ENCODE measurements around the gene ACOXL.
"Not testable (repeated sequence)": the region's sequence is repeated elsewhere in the genome, so short reads cannot be mapped to it uniquely, and the experiment has no call there.

Gene ACOXL

DNA sequence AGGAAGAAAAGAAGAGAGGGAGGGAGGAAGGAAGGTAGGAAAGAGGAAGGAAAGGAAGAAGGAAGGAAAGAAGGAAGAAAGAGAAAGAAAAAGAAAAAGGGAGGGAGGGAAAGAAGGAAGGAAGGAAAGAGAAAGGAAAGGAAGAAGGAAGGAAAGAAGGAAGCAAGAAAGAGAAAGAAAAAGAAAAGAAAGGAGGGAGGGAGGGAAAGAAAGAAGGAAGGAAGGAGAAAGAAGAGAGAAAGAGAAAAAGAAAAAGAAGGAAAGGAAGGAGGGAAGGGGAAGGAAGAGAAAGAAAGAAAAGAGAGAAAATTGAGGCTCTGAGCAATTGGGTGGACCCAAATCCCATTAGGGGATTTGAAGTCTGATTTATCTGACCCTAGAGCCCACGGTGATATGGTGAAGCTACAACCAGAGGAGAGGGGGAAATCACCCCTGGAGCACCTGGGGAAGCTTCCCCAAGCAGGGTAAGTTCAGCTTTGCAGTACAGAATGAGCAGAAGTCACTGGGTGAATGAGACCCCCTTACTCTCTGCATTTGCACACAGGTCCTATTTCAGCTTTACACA lies 210.8 kb downstream of the ACOXL start:
- no peak for DNase-seq

- DNase-seq = no peak
These were observed 214.5 kb downstream of the ACOXL start for GRCh38 chr2:110946902-110947301.

DNA sequence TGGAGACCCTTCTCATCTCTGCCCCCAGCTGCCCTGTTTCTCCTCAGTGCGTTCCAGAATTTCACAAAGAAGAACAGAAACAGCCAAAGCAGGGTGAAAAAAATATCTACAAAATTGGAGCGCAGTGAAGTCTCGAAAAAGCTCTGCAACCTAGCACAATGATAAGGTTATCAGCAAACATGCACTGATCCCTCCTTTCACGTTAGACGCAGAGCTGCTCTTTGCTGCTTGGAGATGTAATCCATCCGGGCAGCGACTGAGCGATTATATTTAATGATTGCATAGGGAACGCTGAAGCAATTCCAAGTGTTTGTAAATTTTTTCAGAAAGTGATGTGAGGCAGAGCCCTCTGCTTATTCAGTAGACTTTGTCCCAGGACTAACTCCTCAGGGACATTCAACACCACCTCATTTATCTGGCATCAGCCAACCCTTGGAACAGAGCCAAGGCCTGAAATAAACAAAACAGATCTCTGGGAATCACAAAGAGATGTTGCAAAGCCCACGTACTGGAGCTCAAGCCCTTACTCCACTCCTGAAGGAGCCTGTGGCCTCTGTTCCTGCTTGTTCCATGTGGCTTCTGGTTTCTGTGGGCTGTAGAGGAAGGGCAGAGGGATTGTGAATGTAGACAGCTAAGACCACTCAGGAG lies 215.8 kb downstream of the ACOXL start:
- no peak for DNase-seq

- no peak for DNase-seq
These were observed 217.9 kb downstream of the ACOXL start for GRCh38 chr2:110950281-110950680.

DNA sequence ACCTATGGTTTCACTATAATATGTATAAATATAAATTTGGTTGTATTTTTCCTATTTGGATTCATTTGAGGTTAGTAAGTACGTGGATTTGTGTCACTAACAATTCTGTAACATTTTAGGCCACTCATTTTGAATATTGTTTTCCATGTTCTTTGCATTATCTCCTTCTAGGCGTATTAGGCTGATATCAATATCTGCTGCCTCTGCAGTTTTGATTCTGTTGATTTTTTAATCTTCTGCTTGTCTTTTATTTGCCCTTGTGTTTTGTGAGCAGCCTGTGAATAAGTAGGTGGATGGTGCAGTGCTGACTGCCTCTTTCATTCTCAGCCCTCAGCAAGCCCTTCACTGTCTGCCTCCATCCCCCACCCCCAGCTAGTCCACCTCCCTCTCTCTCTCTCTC lies 222.7 kb downstream of the ACOXL start:
- DNase-seq = no peak

- DNase-seq = no peak
These were observed 223.2 kb downstream of the ACOXL start for GRCh38 chr2:110955556-110955955.

DNA sequence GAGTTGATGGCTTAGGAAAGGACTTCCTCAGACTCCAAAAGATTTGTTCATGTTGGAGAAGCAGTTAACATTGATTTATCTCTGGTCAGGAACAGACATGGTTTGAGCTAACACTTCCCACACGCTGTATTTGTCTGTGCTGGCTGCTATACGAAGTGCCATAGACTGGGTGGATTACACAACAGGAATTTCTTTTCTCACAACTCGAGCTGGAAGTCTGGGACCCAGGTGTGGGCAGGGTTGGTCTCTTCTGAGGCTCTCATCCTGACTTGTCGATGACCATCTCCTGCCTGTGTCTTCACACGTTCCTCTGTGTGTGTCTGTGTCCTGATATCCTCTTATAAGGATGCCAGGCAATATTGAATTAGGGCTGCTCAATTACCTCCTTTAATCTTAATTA lies 224.9 kb downstream of the ACOXL start:
- no peak for DNase-seq

GRCh38 chr2:110958346-110959119 lies 226.2 kb downstream of the ACOXL start:
- no peak for DNase-seq

- DNase-seq = no peak
These were observed 226.8 kb downstream of the ACOXL start for GRCh38 chr2:110959198-110959597.

GRCh38 chr2:110960281-110960680 lies 227.9 kb downstream of the ACOXL start:
- no peak for DNase-seq

GRCh38 chr2:110960954-110961353 lies 228.6 kb downstream of the ACOXL start:
- DNase-seq = no peak

DNA sequence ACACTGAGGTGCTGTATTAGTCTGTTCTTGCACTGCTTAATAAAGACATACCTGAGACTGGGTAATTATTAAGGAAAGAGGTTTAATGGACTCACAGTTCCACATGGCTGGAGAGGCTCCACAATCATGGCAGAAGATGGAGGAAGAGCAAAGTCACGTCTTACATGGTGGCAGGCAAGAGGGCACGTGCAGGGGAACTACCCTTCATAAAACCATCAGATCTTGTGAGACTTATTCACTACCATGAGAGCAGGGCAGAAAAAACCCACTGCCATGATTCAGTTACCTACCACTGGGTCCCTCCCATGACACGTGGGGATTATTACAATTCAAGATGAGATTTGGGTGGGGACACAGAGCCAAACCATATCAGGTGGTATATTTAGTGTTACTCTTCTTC lies 229.3 kb downstream of the ACOXL start:
- DNase-seq = not testable (repeated sequence)

DNA sequence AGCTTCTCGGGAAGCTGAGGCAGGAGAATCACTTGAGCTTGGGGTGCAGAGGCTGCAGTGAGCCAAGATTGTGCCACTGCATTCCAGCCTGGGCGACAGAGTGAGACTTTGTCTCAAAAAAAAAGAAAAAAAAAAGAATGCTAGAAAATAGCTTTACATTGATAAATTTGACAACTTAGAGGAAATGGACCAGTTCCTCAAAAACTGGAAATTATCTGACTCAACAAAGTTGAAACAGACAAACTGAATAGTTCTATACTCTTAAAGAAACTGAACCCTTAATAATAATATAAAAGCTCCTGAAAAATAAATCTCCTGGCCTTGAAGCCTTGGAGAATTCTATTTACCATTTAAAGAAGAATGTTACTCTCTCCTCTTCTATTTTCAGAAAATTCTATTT lies 237.3 kb downstream of the ACOXL start:
- no peak for DNase-seq

DNA sequence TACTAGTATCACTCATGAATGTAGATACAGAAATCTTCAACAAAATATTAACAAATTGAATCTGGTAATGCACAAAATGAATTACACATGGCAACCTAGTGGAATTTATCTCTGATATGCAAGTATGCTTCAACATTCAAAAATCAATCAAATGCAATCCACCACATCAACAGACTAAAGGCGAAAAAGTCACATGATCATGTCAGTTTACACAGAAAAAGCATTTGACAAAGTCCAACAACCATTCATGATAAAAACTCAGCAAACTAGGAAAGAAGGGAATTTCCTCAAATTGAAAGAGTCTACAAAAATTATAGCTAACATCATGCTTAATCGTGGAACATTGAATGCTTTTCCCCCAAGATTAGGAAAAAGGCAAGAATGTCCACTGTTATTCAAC lies 237.8 kb downstream of the ACOXL start:
- no peak for DNase-seq

DNA sequence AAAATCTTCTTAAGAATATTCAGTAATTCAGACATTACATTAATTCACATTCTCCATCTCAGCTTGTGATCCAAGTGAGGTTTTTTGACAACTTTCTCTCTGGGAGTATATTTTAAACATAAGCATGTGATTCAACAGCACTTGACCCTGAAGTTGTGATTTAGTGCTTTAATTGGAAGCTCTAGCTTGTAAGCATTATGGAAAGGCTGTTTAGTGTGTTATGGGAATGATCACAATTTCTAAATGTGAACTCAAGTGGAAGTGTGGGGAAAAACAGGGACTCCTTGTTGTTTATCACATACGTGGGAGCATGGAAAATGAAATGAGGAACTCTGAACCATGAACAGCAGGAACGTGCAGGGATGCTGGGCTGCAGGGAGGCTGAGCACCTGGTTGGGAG lies 239.4 kb downstream of the ACOXL start:
- no peak for DNase-seq

DNA sequence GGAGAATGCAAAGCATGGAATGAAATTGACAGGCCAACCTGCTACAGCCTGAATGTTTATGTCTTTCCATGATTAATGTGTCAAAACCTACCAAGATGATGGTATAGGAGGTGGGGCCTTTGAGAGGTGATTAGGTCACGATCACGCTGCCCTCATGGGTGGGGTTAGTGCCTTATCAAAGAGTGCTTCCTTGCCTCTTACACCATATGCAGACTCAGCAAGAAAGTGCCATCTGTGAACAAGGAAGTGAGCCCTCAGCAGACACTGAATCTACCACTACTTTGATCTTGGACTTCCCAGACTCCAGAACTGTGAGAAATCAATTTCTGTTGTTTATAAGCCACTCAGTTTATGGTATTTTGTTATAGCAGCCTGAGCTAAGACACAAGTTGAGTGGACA lies 240.9 kb downstream of the ACOXL start:
- DNase-seq = no peak

- no peak for DNase-seq
These were observed 245.0 kb downstream of the ACOXL start for GRCh38 chr2:110977403-110977802.

DNA sequence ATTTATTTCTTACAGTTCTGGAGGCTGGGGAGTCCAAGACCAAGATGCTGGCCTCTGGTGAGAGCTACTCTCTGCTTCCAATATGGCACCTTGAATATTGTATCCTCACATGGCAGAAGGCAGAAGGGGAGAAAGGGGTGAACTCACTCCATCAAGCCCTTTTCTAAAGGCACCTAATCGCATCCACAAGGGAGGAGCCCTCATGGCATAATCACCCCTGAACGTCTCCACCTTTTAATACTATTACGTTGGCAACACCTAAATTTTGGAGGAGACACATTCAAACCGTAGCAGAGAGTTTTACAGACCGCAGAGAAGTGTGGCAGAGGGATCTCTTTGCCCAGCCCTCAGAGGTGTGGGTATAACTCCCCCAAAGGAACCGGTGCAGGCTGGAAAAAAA lies 245.8 kb downstream of the ACOXL start:
- no peak for DNase-seq

DNA sequence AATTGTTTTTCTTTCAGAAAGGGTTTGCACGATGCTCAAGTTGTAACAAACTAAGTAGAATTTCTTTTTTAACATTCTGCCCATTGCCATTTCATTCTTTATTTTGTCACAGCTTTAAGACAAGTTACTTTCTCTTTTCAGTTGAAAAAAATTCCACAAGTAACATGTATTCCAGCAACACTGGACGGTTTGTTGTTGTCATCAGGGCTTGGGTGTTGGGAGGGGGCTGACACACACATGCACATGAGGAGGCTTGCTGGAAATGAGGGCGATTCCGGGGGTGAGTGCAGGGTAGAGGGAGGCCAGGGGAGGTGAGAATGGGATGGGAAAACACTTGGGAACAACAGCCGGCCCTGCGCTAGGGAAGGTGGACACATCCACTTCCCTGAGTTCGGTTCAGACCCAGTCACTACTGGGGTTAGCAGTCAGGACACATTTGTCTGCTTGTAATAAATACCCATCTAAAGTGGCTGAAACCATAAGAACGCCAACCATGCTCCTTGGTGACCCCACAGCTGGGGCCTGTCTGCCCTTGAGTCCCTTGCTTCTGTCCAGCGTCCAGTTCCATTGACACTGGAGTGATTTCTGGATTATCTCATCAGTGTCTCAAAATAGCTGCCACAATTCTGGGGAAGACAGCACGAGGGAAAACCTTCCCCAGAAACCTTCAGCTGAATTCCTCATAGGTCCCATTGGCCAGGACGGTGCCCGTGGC lies 246.5 kb downstream of the ACOXL start:
- no peak for DNase-seq

- DNase-seq = no peak
These were observed 247.3 kb downstream of the ACOXL start for GRCh38 chr2:110979471-110980338.

GRCh38 chr2:110980339-110981062 lies 248.1 kb downstream of the ACOXL start:
- no peak for DNase-seq

- DNase-seq = no peak
These were observed 250.8 kb downstream of the ACOXL start for GRCh38 chr2:110983133-110983532.

Data from activated CD4-positive, alpha-beta T cell treated with anti-CD3 and anti-CD28 coated beads, Interleukin-2, amount 50 U/mL, for 16 hours (primary cell).